Stimulated activated CD8-positive, alpha-beta memory T cell treated with anti-CD3 and anti-CD28 coated beads, Interleukin-12 subunit alpha, Interleukin-12 subunit beta, amount 100 ng/mL, for 4 hours (primary cell): ENCODE results near the gene RNU6-9.
"Not testable (repeated sequence)": the region's sequence is repeated elsewhere in the genome, so short reads cannot be mapped to it uniquely, and the experiment has no call there.

Source experiments
- DNase-seq: peaks from one replicate; pipeline ENCODE4 v3.0.0-alpha.2; 2020; ENCODE audit warnings: low read depth

RNU6-9 gene

DNA sequence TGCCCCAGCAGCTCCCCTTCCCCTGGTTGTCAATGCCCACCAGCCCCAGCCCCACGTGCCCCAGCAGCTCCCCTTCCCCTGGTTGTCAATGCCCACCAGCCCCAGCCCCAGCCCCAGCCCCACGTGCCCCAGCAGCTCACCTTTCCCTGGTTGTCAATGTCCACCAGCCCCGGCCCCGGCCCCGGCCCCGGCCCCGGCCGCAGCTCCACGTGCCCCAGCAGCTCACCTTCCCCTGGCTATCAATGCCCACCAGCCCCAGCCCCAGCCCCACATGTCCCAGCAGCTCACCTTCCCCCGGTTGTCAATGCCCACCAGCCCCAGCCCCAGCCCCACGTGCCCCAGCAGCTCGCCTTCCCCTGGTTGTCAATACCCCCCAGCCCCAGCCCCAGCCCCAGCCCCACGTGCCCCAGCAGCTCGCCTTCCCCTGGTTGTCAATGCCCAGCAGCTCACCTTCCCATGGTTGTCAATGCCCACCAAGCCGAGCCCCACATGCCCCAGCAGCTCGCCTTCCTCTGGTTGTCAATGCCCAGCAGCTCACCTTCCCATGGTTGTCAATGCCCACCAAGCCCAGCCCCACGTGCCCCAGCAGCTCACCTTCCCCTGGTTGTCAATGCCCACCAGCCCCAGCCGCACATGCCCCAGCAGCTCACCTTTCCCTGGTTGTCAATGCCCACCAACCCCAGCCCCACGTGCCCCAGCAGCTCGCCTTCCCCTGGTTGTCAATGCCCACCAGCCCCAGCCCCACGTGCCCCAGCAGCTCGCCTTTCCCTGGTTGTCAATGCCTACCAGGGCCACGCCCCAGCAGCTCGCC, 14.3 kb upstream of the RNU6-9 start:
- DNase-seq, result not testable (repeated sequence)

DNA sequence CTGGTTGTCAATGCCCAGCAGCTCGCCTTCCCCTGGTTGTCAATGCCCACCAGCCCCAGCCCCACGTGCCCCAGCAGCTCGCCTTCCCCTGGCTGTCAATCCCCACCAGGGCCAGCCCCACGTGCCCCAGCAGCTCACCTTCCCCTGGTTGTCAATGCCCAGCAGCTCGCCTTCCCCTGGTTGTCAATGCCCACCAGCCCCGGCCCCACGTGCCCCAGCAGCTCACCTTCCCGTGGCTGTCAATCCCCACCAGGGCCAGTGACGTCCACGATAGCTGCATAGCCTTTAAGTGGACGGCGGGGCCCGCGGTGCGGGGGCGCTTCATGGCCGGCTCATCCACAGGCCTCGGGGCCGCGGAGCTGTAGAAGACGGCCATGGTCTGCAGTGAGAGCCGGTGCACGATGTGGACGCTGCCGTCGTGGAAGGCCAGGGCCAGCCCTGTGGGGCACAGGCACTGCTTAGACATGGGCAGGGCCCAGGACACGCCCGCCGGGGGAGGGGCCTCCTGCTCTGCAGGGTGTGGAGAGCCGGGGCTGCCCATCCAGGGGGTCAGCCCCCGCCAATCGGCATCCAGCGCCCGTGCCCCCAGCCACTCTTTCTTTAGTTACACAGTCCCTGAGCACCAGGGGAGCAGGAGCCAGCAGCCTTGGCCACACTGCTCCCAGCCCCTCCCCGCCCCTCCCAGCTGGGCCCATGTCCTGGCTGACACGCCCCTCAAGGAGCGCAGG, 13.4 kb upstream of the RNU6-9 start:
- no peak for DNase-seq

GRCh38 chr19:881385-882071, 11.8 kb upstream of the RNU6-9 start:
- DNase-seq, result no peak

DNA sequence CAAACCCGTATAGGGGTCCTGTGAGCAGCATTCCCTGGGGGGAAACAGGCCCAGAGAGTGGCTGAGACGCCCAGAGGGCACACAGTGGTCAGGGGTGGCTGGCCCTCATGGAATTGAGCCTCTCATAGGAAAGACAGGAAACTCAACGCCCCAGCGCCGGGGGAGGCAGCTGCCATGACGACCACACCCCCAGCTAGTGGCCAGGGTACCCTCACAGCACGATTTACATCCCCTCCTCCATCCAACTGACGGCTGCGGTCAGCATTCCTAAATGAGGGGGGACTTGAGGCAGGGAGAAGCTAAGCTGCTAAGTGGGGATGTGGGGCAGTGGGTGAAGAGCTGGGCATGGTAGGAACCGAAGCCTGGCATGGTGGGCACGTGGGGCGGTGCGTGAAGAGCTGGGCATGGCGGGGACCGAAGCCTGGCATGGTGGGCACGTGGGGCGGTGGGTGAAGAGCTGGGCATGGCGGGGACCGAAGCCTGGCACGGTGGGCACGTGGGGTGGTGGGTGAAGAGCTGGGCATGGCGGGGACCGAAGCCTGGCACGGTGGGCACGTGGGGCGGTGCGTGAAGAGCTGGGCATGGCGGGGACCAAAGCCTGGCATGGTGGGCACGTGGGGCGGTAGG, 10.3 kb upstream of the RNU6-9 start:
- no peak for DNase-seq

GRCh38 chr19:883661-884211, 9.5 kb upstream of the RNU6-9 start:
- DNase-seq, result no peak

DNA sequence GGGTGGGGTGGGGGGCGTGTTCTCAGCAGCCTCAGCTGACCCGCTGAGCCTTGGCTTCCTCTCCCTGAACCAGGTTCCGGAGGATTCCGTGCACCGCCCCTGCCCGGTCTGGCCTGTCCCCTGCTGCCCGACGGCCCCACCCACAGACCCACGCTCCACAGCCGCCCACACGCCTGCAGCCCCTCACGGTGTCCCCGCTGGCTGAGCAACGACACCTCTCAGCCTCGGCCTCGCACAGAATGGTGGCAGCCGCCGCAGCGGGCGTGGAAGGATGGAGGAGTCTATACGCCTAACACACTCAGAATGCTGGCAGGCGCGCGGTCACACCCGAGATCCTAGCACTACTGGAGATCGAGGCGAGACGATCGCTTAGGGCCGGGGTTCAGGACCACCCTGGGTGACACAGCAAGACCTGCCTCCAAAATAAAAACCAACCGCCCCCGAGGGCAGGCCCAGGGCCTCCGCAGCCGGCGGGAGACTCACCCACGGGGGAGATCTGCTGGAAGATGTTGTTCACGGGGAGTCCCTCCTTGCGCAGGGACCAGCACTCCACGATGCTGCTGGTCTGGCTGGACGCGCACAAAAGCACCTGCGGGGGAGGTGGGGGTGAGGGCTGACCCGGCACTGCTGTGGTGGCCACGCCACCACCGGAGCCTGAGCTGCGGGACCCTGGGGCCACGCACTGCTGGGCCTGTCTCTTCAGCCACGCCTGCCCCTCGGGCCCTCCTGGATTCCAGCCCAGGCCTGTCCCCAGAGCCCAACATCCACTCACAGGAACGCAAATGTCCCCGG, 8.7 kb upstream of the RNU6-9 start:
- DNase-seq, result no peak

GRCh38 chr19:885536-886224, 7.6 kb upstream of the RNU6-9 start:
- no peak for DNase-seq

DNA sequence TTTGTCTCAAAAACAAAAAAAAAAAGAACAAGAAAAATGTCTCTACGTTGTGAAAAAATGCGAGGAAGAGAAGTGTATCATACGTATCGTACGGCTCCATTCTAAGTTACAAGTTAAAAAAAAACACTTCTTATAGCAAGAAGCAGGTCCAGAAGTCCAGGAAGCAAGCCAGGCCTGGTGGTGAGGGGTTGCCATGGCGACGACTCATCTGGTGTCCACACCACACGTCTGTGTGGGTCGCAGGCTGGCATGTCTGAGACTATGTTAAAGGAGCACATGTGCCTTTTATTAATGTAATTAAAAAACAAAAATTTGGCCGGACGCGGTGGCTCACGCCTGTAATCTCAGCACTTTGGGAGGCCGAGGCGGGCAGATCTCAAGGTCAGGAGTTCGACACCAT, 6.2 kb upstream of the RNU6-9 start:
- no peak for DNase-seq

GRCh38 chr19:887599-887998, 5.7 kb upstream of the RNU6-9 start:
- DNase-seq, result no peak

- no peak for DNase-seq
Observed at GRCh38 chr19:888581-889385, 4.5 kb upstream of the RNU6-9 start.

DNA sequence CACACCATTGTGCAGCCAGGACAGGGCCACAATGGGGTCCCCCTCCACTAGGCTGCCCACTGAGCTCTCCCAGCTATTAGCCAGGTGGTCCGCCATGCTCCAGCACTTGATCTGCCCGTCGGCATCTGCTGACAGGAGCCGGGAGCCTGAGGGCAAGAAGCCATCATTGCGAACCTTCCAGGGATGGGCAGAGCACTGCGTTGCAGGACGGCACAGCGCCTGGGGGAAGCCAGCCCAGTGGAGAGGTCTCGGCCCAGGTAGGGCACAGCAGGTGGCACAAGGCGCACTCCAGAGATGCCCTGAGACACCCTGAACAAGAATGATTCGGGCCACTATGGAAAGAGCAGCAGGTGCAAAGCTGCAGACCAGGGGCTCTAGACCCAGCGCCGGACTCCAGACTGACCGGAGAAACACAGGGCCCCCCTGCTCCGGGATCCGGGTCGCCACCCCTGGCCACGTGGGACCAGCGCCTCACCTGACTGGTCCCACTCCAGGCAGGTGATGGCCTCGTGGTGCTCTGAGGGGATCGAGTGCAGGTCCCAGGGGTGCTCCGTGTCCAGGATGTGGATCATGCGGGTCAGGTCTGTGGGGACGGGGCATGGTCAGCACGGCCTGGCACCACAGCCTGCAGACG, 3.5 kb upstream of the RNU6-9 start:
- DNase-seq, result no peak

DNA sequence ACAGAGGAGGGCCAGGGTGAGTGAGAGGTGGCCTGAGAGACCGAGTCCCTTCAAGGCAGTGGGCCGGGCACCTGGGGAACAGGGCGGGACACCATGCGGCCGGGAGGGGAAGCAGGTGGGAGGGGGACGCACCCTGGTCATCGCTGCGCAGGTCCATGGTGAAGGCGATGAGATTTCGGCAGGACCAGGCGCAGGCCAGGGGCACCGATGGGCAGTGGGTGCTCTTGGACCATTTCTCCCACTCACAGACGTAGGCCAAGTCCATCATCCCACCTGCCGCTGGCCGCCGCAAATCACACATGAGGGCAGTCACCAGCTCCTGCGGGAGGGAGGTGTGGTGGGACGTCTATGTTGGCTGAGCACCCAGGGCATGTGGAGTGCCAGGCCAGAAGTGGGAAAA, 2.5 kb upstream of the RNU6-9 start:
- DNase-seq, result no peak

DNA sequence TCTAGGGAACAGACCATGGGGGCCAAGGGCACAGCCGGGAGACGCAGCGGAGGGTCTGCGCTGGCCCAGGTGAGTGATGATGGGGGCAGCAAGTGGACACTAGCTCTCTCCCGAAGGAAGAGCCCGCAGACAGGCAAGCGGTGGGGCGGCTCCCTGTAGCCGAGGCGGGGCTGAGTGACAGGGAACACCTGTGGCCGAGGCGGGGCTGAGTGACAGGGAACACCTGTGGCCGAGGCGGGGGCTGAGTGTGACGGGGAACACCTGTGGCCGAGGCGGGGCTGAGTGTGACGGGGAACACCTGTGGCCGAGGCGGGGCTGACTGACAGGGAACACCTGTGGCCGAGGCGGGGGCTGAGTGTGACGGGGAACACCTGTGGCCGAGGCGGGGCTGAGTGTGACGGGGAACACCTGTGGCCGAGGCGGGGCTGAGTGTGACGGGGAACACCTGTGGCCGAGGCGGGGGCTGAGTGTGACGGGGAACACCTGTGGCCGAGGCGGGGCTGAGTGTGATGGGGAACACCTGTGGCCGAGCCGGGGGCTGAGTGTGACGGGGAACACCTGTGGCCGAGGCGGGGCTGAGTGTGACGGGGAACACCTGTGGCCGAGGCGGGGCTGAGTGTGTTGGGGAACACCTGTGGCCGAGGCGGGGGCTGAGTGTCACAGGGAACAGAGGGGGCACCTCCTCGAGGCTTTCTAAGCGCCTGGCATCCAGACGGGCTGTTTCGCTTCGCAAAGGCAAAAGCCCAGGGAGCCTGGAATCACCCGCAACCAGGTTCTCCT, 1.7 kb upstream of the RNU6-9 start:
- not testable (repeated sequence) for DNase-seq

GRCh38 chr19:892243-892893, 916 bp upstream of the RNU6-9 start:
- no peak for DNase-seq

DNA sequence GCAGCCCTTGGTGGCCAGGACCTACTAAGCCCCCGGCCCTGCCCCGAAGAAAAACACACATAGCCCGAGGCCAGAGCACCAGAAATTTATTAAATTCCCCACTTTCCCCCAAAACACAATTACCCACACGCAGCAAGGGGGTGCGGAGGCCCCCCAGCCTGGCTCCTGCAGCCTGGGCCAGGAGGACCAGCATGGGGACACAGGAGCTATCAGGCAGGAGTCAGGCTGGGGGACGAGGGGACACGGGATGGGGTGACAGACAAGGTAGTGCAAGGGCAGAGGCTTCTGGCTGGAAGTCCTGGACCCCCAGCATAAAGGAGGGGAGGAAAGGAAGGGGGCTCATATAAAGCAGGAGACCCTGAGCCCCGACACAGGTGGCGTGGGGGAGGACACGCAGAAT, 3.1 kb downstream of the RNU6-9 start:
- no peak for DNase-seq

DNA sequence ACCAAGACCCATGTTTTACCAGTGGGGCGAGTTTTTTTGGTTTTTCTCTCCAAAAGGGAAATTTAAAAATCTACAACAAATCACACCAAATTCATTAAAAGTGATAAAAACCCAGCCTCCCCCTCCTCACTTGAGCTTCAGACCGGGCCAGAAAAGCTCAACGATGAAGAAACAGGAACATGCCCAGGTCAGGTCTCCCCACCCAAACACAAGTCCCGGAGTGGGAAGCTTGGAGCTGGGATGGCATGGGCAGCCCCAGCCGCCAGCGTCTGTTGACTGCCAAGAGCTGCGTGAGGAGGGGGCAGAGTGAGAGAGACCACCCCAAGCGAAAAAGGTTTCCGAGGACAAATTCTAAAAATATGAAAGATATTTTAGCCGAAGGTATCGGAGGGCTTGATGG, 3.7 kb downstream of the RNU6-9 start:
- DNase-seq, result no peak

GRCh38 chr19:897442-898039, 4.3 kb downstream of the RNU6-9 start:
- no peak for DNase-seq

- DNase-seq, result no peak
Observed at GRCh38 chr19:898663-899062, 5.4 kb downstream of the RNU6-9 start.
